Globus pallidus (tissue), 1 donor: ENCODE measurements around the gene GDF11.

ENCODE experiments used
- DNase-seq: peaks from one replicate; pipeline ENCODE4 v3.0.0-alpha.2; 2015; ENCODE audit warnings: low spot score

Gene GDF11

DNA sequence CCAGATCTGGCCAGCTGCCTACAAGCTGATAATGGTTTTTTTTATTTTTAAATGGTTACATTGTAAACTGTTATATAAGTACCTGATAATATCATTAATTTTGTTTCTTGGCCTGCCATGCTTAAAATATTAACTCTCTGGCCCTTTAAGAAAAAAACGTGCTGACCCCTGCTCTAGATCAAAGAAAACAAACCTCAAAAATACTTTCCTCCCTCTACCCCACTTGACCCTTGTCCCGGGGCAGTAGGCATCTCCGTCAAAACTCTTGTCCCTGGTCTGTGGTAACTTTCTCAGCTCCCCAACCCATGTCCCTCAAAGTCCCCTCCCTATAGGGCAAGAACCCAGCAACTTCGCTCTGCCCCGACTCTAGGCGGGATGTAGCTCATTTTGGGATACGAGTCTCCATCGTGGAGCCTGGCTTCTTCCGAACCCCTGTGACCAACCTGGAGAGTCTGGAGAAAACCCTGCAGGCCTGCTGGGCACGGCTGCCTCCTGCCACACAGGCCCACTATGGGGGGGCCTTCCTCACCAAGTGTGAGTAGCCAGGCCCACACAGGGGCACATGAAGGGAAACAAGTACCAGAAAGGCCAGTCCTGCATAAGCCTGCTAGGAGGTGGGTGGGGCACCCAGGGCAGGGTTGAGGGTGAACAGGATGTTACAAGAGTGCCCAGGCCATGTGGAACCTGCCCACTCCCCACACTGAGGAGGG is 19.3 kb upstream of the GDF11 start:
- DNase-seq, result no peak

DNA sequence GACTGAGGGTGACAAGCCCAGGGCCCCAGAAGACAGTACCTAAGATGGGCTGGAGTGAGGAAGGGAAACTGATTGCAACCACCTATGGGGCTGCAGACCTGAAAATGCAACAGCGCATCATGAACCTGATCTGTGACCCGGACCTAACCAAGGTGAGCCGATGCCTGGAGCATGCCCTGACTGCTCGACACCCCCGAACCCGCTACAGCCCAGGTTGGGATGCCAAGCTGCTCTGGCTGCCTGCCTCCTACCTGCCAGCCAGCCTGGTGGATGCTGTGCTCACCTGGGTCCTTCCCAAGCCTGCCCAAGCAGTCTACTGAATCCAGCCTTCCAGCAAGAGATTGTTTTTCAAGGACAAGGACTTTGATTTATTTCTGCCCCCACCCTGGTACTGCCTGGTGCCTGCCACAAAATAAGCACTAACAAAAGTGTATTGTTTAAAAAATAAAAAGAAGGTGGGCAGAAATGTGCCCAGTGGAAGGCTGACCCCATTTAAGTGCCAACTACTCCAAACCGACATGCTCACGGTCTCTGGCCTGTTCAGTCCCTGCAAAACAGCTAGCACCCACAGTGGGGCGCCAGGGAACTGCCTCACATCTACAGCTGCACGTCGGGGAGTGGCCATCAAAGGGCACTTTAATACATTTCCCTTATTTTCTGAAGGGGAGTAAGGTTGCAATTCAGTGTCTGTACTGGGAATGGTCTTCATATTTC is 18.5 kb upstream of the GDF11 start:
- DNase-seq, result peak; percentile 77

DNA sequence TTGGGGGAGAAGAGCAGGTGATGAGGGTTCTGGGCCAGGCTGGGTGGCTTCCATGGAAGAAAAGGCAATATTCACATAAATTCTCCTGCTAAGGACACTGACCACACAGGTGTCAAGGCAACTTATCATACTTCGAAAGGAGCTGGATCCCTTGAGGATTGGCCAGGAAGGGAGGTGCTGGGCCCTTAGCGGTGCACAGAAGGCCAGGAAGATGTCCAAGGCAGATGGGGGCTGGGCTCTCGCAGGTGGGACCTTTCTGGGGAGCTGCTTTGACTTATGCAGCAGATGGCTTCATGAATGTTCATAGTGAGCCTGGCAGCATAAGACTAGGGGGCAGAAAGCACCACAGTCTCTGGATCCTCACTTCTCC is 18.0 kb upstream of the GDF11 start:
- DNase-seq, result no peak

DNA sequence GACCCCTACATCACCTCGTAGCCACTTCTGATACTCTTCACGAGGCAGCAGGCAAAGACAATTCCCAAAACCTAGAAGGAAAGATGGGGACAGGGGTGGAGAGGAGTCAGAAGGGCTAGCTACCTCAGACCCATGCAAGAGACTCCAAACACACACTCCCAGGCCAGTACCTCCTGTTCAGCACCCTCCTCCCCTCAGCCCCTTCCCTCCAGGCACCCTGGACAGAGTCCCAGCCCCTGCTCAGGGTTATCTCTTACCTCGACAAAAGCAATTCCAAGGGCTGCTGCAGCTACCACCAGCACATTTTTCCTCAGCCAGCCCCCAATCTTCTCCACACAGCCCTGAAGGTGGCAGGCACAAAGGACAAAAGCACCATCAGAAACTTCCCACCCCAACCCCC is 17.4 kb upstream of the GDF11 start:
- DNase-seq, result no peak

DNA sequence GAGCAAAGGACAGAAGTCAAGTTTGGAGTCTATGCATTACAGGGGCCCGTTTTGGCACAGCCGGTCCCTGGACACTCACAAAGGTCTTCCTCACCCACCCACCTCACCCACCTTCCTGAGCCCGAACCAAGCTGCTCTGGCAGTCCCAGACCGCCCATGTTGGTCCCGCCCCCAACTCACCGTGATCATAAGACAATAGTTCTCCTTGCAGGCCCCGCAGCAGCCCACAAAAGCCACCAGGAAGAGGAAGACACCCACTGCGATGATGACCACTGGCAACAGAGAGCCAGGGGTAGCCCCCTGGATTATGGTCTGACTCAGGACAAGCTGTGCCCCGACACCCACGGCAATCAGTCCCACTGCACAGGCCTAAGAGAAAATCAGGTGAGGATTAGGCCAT is 16.0 kb upstream of the GDF11 start:
- DNase-seq, result no peak

DNA sequence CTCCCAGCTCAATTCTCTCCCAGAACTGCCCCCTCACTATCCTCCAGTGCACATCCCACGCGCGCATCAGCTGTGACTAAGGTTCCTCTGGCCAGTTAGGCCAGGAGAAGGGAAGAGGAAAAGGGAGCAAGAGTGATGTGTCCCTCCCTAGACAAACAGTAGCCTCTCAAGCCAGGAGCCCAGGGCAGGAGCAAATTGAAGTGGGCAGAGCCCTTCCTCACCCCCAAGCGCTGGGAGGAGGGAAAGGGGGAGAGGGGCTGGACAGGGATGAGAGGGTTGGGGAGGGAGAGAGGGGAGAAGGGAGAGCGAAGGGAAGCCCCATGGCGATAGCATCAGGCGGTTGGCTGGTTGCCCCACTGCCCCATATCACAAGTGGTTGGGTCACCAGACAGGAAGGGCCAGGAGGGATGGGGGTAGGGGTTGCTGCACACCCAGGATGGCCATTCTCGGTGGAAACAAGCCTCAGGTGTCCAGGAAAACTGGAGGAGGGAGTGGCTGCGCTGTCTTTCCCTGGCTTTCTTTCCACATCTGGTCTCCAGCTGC is 15.2 kb upstream of the GDF11 start:
- DNase-seq, result no peak

DNA sequence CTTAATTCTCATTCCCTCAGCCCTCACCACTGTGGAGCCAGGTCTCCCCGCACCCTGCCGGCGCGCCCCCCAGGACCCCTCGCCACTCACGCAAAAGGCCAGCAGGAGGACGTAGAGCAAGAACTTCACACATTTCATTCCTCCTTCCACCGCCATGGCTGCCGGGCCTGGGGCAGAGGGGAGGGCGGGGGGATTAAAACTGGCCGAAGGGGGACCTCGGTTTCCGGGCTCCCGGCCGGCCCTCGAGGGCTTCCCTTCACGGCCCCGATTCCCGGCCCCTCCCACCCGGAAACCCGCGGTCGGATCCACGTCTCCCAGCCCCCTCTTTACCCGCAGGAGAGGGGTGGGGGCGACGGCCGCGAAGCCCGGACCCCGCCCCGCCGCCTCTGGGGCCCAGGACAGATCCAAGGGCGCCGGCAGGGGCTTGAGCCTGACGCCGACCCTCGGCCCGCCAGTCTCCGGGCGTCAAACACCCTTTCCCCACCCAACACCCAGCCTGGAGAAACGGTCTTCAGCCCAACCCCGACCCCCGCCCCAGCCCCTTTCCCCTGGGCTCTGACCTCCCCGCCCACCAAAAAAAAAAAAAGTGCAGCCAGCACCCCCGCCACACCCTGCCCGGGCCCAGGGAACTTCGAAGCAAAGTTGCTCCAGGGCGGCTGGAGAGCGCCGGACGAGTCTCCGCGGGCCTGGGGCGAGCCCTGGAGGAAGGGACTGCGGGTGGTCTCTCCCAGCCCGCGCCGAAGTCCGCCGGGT is 14.6 kb upstream of the GDF11 start:
- peak; percentile 77 for DNase-seq

DNA sequence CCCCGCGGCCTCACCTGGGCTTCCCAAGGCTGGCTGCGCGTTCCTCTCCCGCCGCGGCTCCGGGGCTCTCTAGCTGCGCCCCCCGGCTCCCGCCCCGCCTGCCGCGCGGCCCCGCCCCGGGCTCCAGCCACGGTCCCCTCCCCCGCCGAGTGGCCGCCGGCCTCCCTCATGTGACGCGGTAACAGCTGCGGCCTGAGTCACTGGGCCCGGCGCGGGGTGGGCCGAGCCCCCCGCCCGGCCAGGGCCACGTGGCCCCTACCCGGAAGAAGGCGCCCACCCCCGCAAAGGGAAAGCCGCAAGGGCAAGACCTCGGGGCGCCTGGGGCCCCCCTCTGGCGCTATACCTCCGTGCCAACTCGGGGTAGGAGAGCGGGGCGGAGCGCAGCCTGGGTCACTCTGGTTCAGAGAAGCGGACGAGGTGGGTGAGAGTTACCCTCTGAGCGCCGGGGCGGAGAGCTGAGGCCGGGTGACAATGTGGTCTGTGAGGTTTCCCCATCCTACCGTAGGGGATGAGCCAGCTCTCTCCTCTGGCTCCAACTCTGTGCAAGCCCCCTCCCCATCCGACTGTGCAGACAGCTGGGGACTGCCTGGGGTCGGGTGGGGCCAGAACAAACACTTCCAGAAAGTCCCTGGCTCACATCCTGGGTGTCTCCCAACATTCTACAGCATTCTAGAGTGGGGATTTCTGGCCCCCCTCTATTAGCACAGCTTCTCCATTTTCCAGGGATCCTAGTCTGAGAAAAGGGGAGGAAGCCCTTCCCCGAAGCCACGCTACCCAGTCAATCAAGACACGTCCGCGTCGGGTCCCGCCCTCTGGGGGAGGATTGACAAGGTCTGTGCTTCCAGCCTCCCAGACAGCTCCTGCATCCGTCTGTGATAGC is 13.7 kb upstream of the GDF11 start, which contains the start of gene CD63:
Gene CD63, minus strand, starts transcription at position 71 of the 880 bp plus-strand sequence. CDS start 668 bp downstream, outside the sequence.
- peak; percentile 95 for DNase-seq

DNA sequence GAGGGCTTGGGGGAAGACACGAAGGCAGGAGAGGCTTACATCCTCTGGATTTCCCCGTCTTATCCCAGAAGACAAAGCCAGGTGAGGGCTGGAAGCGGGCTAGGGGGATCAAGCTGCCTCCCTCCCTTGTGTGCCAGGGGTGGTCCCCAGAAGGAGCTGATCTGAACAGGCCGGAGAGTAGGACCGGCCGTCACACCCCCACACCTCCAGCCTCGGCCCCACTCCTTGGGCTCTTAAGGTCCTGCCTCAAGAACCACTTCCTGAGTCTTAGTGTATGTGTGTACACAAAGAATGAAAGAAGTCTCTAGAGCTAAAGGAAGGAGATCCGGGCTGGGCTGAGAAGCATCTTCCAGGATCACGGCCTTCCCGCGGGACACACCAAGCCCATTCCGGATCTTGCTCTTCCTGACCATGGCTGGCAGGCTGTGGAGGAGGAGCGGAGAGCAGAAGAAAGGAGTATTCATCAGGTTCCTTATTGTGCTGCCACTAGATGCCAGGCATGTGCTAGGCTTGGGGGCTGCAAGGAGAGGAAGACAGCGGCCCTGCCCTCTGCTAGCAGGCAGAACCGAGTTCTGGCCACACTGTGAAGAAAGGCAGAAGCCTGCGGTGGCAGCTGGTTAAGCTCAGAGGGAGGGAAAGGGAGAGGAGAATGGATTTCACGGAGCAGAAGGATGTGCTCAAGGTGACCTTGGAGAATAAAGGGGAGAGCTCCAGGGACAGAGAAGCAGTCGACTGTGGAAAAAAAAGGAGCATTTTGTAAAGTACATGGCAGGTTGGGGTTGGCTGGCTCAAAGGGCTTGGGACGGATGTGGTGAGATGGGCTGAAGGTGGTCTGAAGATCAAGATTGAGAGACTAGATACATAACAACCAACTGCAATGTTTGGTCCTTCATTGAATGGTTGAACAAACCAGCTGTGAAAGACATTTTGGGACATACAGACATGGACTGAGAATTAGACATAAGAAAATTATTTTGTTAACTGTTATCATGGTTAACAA is 12.8 kb upstream of the GDF11 start:
- DNase-seq, result peak; percentile 84

DNA sequence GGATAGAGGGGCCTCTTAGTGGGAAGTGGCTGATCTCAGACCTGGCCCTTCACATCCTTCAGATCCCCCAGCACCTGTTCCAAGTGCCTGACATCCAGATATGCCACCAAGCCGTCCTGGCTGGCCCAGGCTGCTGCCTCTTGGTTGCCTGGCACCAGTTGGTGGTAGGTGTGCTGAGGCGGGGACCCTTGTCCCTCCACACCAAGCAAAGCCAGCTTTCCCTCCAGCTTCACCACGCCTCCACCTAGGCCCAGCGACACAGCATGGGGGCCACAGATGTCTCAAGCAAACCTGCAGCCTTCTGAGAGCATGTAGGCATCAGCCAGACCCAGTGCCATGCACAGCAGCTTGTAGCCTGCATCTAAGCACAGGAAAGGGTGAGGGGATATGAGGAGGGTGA is 10.6 kb upstream of the GDF11 start:
- no peak for DNase-seq

DNA sequence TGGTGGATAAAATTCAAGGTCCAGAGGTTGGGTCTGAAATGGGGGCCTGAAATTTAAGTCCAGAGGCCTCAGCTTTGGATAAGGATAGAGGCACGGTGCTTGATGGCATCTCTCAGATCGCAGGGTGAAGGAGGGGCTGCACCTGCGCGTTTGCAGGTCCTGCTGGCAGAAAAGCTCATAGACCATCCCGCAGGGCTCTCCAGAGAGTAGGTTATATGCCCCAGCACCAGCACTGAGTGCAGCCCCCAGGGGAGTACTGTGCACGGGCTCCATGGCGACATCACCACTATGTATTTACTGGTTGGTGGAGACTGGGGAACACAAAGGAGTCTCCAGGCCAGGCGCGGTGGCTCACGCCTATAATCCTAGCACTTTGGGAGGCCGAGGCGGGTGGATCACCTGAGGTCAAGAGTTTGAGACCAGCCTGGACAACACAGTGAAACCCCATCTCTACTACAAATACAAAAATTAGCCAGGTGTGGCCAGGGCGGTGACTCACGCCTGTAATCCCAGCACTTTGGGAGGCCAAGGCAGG is 9.8 kb upstream of the GDF11 start:
- no peak for DNase-seq

DNA sequence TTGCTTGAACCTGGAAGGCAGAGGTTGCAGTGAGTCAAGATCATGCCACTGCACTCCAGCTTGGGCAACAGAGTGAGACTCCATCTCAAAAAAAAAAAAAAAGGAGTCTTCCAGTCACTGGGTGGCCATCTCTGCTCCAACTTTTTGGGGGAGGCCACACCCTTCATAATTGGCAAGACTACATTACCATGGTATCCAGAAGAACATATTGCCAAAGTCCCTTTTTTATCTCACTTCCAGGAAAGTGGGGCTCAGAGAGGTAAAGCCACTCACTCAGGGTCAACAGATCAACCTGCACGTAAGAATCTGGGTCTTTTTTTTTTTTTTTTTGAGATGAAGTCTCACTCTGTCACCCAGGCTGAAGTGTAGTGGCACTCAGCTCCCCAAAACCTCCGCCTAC is 9.1 kb upstream of the GDF11 start:
- DNase-seq, result no peak

DNA sequence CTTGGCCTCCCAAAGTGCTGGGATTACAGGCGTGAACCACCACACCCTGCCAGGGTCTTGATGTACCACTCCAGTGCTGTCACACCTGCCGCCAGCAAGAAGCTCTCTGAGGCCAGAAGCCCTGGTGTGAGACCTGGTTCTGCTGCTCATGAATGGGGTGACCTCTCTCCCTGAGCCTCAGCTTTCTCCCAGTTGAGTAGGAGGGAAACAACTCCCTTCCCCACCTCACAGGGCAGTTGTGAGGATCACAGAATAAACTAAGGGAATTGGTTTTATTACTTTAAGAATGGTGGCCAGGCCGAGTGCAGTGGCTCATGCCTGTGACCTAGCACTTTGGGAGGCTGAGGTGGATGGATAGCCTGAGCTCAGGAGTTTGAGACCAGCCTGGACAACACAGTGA is 8.3 kb upstream of the GDF11 start:
- no peak for DNase-seq

DNA sequence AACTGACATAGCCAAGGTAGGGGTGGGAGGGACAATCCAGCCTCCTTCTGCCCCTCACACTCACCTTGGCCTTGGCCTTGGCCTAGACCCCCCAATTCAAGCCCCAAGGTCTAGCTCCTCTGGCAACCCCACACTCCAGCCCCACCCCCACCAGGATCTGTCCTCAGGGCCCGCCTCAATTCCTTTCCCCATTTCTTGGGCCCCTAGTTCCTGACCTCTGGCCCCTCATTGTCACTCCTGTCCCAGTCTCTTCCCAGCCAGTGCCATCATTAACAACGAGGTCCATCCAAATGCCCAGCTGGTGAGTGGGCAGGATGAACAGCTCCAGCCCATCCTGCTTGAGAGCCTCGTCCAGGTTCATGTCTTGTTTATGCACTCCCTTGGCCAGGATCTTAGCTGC is 6.8 kb upstream of the GDF11 start:
- DNase-seq, result no peak

DNA sequence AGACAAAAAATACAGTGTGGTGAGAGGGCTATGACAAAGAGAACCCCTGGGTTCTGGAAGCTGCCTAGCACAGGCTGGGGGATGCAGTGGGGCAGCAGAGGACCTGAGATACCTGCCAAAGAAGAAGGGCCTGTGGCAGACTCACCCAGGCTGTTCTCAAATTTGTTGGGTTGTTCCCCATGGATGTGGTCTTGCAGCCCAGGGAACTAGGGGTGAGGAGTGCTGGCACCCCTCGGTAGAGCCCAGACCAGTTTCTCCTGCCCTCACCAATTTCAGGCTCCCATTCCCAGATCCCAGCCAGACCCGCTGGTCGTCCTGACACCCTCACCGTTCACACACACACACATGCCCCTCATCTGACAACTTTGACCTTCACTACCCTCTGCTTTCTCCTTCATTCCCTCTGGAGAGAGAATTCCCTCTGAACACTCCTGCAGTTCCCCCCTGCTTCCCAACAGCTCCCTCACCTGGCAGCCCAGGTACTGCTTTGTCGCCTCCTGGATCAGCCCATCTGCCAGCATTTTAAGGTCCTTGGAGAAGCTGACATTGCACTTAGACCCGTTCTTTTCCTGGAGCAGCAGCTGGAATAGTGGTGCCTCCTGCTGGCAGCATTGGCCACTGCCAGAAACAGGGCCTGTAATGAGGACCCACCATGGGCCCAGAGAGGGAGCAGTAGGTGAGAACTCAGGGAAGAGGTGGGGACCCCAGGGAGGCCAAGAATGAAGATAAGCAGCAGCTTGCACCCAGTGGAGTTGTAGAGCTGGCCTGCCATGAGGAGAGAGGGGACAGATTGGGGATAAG is 5.9 kb upstream of the GDF11 start:
- DNase-seq, result peak; percentile 70

DNA sequence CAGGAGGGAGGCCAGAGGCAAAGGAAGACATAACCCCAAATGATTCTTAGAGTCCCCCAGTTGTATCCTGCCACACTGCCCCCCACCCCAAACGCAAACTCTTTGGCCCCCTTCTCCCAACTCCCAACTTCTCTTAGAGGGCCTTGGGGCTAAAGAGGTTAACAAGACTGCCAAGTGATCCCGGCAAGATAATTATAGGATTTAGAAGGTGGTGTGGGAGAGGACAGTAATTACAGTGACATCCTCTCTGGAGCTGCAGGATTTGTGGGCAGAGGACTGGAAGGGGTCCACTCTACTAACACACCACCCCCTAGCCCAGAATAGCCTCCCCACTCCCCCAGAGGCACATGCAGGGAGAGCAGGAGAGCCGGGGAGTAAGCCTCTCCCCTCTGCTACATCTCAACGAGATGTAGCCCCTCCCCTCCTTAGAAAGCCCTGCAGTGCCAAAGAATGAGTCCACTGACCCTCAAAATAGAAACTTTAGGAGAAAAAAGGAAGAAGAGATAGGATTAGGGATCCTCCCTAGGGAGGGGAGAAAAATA is 5.3 kb upstream of the GDF11 start:
- DNase-seq, result no peak

DNA sequence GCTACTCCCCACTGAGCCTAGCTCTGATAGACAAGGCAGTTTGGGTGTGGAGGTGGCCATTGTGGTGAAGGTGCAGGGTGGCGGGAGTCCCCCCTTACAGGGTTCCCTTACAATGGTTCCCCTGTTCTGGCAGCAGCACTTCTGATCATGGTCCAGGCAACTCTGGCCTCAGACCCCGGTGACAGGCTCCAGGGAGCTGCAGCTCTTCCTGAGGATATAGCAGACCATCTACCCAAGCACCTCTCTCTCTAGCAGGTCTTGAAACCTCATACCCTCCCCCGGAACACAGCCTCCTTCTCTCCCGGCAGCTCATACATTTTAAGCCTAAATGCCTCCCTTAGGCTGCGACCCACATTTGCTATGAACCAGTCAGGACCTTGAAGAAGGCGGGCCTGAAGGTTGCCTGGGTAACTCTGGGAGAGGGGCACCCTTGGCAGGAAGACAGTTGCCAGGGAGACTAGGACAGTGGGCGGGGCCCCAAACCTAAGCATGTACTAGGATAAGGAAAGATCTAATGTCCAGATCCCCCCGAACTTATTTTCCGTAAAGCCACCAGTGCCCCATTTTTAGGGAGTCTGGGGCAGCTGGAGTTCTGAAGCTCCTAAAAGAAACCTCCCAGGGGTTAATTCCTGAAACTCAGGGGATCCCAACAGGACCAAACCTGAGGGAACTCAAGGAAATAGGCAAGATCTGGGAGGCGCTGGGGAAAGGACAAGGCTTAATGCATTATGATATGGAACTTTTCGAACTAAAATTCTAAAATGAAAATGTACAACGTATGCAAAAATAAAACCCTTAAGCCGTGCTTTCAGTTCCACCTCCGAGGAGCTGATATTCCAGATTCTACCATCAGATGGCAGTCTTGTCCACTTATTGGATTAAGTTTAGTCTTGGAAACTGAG is 4.5 kb upstream of the GDF11 start:
- DNase-seq, result peak; percentile 83

DNA sequence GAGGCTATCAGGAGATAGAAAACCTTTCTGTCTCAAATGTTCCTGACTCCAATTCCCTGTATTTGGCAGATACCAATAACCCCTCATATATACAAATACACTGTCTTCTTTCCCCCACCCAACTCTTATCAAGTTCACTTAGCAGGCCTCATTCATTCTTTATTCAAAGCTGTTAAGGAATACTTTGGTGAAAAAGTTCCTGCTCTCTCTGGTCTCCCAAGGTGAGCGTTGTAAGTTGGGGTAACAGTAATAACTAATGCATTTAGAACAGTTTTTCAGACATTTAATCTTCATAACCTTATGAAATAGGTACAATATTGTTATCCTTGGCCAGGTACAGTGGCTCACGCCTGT is 3.9 kb upstream of the GDF11 start:
- DNase-seq, result no peak
